NK-92 treated with Interleukin-12 subunit alpha and Interleukin-12 subunit beta, amount 100 ng/mL, for 24 hours (cell line): ENCODE results near the gene NBAS.
"Not testable (repeated sequence)": the region's sequence is repeated elsewhere in the genome, so short reads cannot be mapped to it uniquely, and the experiment has no call there.

Source experiments
- DNase-seq: peaks from one replicate; lab custom pipeline; 2025; lab: John Stamatoyannopoulos, UW

Gene NBAS

DNA sequence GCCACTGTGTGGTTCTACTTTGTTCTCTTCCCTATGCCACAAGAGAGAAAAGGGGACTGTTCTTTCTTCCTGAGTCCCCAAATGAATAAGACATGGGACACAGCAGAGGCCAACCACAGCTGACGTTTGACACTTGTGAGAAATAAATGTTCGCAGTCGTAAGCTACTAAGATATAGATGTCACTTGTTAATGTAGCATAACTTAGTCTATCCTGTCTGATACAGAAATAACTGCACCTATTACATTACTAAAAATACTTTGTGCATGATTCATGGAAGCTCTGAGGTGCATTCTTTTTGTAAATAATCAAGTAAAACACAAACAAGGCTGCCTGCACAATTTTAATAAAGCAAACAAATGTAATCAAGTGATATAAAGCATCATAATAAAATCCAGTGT, 148.8 kb downstream of the NBAS start:
- no peak for DNase-seq

DNA sequence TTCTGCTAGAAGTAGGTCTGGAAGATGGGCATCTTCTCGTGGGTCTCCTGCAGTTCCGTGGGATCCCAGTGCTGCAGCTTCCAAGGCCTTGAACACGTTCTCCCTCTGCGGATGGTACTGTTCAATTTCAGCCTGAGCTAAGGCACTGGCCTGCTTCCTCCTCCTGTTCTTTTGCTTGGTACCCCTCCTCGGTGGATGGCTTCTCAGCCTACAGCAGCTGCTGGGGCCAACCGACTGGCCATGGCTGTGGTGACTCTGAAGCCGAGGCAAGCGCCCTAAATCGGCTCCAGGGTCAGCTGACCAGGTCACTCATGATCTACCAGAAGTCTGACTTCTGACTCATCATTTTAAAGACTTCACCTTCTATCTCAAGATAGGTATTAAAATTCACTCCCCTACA, 150.2 kb downstream of the NBAS start:
- DNase-seq, result no peak

DNA sequence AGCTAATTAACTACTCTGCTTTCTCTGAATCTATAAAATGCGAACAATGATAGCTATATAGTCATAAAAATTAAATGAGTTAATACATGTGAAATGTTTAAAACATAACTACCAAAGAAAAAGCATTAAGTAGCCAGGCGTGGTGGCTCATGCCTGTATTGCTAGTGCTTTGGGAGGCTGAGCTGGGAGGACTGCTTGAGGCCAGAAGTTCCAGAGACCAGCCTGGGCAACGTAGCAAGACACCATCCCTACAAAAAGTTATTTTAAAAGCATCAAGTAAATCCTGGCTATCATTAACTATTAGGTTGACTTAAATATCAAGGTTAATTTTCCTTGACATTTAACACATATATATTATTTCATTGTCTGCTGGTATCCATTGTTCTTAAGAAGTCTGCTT, 152.4 kb downstream of the NBAS start:
- no peak for DNase-seq

DNA sequence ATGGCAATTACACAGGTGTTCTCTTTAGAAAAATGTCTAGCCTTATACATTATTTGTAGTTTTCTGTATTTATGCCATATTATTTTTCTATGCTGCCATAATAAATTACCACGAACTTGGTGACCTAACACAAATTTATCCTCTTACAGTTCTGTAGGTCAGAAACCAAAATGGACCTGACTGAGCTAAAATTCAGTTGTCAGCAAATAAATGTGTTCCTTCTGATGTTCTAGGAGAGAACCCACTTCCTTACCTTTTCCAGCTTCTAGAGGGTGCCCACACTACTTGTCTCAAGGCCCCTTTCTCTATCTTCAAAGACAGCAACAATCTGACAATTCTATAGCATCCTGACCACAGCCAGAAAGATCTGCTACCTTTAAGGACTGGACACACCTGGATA, 153.5 kb downstream of the NBAS start:
- DNase-seq, result no peak

DNA sequence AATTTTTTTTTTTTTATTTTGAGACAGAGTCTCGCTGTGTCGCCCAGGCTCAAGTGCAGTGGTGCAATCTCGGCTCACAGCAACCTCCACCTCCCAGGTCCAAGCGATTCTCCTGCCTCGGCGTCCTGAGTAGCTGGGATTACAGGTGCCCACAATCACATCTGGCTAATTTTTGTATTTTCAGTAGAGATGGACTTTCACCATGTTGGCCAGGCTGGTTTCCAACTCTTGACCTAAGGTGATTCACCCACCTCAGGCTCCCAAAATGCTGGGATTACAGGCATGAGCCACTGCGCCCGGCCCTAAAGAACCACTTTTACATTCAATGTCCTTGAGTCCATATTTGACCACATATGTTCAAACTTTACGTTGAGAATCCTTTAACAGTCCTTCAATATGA, 156.6 kb downstream of the NBAS start:
- DNase-seq, result not testable (repeated sequence)

DNA sequence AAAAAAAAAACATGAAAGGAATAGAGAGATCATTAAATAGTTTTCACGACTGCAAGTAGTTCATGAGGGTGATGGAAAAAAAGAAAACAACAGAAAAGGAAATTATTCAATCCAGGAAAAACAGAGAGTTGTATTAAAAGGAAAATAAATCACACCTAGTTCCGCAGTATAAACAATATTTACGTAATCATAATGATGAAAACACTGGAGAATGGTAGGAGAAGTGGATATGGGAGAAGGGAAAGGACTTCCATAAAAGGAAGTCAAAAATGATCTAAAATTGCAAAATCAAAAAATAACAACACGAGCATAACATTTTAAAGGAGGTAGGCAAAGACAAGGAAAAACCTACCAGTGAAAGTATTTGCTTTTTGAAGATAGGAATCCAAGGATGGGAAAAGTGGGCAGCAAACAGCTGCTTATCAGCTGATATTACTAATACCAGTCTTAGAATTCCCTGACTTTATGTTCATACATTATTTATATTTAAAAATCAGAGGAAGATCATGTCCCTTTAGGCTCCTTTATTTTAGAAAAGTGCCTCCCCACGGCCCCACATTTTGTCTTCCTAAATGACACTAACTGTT, 160.8 kb downstream of the NBAS start:
- DNase-seq, result no peak

DNA sequence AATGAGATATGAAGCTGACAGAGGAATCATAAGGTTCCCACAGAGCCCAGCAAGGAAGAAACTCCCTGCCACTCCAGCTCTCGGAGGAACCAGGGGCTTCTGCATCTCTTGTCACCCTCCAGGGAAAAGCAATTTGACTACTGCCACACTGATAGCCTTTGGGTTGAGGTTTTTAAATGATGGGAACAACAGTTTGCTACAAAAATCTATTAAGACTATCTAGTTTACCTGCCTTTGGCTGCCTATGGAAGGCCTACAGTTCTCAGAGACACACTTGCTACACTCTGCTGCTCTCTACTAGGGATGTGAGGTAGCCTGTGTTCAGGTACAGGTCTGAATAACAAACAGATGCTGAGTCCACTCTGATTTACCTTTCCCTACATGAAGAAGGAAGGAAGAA, 161.9 kb downstream of the NBAS start:
- no peak for DNase-seq

DNA sequence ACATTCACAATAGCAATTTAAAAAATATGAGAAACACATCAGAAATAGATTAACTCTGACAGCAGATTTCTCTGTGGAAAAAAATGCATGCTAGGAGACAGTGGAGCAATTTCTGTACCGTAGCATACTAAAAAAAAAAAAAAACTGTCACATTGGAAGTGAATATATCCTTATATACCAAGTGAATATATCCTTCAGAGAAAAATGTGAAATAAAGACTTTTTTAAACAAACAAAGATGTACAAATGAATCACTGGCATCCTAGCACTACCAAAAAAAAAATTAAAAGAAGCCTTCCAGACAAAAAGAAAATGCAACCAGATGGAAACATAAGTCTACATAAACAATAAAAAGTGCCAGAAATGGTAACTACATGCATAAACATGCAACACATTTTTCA, 169.4 kb downstream of the NBAS start:
- no peak for DNase-seq

DNA sequence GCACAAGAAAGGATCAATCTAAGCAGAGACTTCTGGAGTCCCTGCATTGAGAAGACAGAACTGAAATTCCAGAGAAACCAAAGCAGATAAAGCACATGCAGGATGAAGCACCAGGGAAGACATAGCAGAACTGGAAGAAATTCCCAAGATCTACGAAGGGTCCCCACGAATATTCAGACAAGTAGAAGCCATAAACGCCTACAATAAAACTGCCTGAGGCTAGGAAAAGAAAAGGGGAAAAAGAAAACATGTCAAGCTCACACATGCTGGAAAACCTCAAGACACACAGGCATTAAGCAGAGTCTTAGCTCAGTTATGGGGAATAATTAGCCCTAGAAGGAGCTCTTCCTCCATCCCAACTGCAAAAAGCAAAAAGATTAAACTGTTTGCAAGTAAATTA, 171.2 kb downstream of the NBAS start:
- no peak for DNase-seq

DNA sequence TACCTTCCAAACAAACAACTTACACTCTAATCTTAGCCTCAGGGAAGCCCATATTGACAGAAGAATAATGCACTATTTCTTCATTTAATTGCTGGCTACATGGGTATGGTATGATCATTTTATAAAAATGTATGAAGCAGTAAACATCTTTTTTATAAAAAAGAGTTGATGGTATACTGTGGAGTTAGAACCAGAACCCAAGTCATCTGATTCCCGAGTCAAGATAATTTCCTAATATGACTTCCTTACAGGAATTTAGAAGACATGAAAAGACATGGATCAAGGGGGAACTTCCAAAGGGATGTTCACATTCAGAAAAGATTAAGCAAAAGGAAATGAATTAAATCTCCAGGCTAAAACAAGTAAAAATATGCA, 171.8 kb downstream of the NBAS start:
- DNase-seq, result no peak

DNA sequence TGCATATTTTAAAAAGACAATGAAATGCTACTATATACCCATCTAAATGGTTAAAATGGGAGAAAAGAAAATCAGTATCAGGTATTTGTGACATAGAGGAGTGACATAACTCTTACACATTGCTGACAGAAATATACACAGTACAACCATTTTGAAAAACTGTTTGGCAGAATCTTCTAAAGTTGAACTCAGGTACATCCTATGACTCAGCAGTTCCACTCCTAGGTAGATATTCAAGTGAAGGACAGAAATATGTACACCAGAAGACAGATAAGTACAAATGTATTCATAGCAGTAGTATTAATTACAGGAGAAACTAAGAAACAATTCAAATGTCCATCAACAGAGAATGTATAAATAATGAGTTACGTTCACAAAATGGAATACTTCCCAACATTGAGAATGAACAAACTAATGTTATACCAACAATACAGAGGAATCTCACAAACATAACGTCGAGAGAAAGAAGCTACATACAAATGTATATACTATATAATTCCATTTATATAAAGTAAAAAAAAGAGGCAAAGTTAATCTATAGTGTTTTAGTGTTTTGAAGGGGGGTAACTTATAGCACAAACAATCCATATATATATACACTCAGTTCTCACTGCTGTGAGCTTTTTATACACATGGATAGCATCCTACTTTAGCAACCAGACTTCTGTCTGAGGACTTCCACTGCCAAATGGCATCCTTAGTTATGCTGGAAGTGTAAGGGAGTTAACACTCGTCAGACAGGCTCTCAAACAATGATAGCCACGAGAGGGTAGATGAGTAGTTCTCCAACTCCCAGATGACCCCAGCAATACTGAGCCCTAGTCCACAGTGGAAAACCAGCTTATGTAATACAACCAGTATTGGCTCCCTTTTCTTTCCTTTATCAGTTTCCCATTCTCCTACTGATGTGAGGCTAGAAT, 172.5 kb downstream of the NBAS start:
- DNase-seq, result no peak

DNA sequence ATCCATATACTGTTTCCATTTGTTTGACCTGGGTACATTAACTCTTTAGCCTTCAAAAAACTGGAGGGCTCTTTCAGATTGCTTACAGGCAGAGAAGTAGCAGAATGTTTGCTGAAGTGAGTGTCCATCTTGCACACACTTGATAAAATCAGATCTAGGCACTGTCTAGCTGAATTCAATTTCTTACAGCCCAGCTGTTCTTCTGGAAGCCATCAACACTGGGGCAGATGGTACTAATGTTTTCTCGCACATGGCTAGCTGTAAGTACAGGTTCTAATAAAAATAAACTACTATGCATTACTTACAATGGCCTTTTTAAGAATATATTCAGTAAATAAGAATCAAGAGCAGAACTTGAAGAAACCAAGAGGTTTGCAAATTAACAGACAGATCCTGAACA, 175.9 kb downstream of the NBAS start:
- DNase-seq, result no peak

DNA sequence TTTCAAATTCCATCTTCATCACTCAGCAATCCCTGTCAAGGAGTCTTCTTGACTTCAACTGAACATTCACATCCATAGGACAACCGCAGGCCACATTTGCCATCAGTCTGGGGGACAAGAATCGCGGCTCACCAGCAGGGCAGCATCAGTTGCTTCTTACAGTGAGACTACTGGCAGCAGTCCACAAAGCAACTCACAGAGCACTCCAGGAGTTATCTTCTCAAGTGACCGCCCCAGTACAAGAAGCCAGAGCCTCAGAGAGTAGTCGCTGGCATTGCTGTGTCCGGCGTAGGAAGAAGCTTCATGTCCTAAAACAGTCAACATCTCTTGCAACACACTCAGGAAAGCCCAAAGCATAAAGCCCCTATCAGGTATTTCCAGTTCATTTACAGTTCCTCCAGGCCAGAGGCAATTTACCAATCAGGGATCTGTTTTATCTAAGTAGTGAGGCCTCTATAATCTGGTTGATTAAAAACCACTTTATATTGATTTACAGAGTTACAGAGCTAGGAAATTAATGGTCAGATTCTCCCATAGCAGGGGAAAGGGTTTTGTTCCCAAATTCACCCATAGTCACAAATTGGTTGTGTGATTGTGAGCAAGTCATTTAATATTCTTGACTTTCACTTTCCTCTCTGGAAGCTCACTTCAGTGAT, 177.3 kb downstream of the NBAS start:
- no peak for DNase-seq

DNA sequence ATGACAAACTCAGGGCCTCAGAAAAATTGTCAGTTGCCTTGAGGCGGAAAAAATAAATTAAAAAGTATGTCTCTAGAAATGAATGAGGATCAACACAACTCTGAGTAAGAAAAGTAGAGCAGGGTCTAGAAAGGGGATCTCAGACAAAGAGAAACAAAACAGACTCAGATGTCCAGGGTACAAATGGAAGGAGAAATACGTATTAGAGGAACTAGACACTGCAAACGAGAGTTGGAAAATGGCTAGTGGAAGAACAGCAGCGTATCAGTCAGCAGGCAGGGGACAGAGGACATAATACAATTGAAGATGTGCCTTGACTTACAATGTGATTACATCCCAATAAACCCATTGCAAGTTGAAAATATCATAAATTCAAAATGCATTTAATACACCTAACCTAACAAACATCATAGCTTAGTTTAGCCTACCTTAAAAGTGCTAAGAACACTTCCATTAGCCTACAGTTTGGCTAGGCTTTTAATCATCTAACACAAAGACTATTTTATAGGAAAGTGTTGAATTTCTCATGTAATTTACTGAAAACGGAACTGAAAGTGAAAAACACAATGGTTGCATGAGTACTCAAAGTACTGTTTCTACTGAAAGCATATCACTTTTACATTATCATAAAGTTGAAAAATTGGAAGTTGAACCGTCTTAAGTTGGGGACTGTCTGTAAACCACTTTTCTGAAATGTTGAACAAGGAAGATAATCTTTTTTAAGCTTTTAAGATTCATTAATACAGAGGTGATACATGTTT, 182.8 kb downstream of the NBAS start:
- no peak for DNase-seq

DNA sequence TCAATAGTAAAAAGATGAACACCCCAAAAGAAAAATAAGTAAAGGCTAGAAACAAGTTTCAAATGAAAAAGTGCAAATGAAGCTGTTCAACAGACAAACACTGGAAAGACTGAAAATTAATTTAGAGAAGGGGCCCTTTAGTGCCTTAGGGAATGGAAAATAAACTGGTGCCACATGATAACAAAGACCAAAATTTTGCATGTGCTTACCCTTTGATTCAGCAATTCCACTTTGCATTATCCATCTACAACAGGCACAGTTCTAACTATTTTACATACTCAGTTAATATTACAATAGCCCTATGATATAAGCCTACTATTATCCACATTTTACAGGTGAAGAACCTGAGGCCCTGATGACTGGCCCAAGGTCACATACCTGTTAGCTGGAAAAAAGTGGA, 183.9 kb downstream of the NBAS start:
- DNase-seq, result no peak

DNA sequence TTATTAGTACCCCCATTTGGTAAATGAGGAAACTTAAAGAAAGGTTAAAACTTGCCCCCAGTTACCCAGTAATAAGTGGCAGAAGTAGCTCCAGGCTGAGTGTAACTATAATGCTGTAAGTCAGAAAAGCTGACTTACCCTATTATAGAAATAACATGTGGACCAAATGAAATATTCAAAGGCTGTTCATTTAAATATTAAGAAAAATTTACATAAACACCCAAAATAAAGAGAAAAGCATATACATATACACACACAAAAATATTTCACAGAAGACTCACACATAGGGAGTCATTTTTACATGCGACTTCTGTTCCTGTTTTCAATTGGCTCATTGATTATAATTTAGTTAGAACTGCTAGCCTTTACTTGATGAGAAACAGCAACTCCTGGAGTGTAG, 189.1 kb downstream of the NBAS start:
- no peak for DNase-seq

DNA sequence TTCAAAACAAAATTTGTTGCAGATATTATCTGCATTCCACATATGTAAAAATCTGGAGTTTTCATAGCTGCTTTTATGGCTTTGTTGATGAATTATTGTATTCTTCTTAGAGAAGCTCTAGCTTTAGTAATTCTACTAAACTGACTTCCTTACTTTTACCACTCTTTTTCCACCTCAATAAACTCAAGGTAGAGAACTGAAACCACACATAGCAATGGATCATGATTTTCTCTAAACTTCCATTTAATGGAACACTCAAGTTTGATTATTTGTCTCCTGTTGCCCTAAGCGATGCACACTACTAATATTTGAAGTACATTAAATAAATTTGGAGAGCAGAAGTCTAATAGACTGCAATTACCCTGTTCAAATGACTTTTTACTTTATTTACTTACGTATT, 192.0 kb downstream of the NBAS start:
- DNase-seq, result no peak

DNA sequence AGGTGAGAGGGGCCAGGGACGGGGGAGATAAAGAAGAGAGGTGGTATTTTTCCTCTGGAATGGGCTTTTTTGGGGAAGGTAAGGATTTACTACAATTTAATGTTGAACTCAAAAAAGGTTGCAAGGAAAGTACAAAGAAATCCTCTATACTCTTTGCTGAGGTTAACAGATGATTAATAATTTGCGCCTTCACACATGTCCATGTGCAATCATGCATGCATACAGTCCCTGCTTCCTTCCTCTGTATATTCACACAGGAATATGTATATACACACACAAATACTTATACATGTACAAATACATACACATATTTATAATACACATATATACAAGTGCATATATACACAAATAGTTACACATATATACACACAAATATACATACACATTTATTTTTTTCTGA, 193.4 kb downstream of the NBAS start:
- no peak for DNase-seq

DNA sequence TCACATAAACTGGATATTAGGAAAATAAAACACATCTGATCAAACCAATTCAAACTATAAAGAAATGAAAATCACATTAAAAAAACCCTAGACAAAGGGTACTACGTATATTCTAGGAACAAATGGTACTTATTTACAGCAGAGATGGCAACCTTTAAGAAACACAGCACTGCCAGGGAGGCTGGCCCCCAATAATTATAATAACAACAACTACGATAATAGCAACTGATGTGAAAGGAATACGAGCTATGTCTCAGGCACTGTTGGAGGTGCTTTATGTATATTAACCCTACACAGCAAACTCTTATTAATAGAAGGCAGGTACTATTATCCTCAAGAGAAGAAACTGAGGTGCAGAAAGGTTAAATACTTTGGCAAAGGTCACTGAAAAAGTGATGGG, 193.9 kb downstream of the NBAS start:
- no peak for DNase-seq

DNA sequence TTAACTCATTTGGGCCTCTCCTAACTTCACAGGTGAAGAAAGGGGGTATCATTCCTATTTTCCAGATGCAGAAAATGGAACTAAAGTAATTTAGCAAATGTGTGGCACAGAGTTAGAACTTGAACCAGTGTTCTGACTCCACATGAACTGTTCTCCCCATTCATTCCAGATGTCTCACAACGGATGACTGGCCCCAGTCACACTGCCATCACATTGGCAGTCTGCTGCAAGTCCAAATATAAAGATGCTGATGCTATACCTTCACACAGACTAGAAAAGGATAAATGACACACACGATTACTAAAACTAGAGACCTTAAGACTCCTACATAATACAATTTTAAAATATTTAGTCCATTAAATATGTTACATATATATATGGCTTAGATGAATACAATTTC, 195.7 kb downstream of the NBAS start:
- no peak for DNase-seq

DNA sequence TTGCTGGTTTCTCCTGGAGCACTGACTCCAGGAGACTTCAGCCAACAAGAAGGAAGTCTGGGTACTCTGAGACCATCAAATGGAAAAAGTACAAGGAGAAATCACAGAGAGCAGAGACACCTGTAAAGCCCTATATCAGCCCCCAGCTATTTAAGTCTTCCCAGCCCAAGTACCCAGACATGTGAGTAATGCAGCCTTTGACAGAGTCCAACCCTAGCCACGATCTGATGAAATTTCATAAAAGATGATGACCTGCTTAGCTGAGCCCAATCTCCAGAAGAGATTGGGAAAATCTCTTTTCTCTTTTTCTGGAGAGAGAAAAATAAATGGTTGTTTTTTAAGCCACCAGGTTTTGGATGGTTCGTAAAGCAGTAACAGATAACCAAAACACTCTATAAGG, 196.6 kb downstream of the NBAS start:
- DNase-seq, result no peak

DNA sequence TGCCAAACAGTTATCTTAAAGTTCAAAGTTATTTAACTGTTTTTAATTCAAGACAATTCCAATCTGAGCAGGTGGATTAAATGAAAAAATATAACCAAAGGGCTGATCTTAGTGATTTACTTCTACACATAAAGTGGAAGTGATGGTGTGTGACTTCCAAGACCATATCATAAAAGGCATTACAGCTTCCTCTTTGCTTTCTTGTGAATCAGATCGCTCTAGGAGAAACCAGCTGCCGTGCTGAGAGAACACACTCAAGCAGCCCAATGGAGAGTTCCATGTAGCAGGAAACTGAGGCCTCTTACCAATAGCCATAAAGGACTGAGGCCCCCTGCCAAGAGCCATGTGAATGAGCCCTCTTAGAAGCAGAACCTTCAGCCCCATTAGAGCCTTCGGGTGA, 197.4 kb downstream of the NBAS start:
- DNase-seq, result no peak

DNA sequence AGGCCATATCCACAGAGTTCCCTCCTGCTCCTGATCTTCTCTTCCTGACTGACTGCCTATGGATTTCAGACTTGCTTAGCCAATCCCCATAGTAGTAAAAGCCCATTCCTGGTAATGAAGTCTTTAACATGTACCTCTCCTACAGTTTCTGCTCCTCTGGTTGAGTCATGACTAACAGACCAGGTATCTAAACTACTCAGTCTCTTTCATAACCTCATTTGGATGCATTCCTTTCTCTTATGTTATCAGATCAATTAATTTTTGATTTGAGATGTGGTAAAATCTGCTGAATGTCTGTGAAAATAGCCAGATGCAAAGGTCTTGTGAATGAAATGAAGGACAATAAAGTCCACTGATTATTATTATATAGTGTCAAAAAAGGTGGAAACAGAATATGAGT, 198.0 kb downstream of the NBAS start:
- DNase-seq, result no peak
